Left ventricle myocardium superior (tissue), 1 donor: Measurements from ENCODE around the gene CDA. TPM values are rescaled to one million over a fixed set of nuclear protein-coding genes. Genes with fewer than 3 reads are reported as not detected.

ENCODE experiments used
- ATAC-seq: fragments of 200-7000 bp; cut with Tn5 transposase; one replicate; pipeline ENCODE4 v1.9.1; 2020; ENCODE audit warnings: mild to moderate bottlenecking, moderate library complexity
- DNase-seq: peaks from one replicate; pipeline ENCODE4 v3.0.0-alpha.2; 2020
- intact Hi-C: fragments of 100-400 bp; cut with micrococcal nuclease; formaldehyde crosslinking; loops from one replicate; pipeline ENCODE4 v1.11.0; 2022
- total RNA-seq: library from RNA; stranded (reverse); fragmentation: NEBNext Ultra II Directional; extraction: Animal tissue kit (Norgen Biotek cat#: 25700); gene quantifications from one replicate; pipeline ENCODE4 v1.2.1, GENCODE V29; 2021
- donor health status: DM: no; HTN: yes; CAD: no; lungs with severe emphysema.

Gene CDA
- total RNA-seq, 1 donor from 2014 or later, result 2.9 TPM

DNA sequence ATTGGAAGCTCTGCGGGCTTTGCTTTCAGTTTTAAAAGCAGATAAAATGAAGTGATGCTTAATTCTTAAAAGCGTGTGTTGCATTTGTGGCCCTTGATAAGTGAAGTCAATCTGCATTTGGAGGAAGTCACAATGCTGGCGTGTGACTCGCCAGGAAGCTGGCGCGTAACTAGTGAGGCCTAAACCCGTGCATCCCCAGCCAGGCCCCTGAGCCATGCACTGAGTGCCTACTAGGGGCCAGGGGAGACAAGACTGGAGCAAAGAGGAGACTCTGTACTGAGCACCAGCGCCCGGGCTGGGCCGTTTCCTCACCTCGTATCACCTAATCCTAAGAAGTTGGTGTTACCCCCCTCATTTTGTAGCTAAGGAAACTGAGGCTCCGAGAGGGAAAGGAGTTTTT is 76.8 kb downstream of the CDA start:
- no peak for DNase-seq
- intact Hi-C loops, result no loop called here

DNA sequence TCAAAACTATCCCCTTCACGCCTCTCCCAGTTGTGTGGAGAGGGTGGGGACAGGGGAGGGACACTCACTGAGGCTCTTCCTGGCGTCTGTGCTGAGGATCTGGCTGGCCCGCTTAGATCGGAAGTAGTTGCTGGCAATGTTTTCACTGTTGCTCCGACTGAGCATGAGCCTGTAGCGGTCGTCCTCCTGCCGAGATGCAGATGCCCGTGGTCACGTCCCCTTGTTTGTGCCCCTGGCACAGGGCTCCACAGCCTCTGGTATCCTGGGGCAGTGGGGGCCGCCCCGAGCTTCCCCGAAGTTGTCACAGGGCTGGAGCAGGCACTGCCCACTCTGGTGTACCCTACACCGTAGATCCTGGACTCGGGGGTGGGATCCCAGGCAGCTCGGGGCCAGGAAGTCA is 77.2 kb downstream of the CDA start:
- intact Hi-C loops, result no loop called here
- ATAC-seq (no peak), DNase-seq (no peak)

More for the DNA sequence above, 76.8 kb downstream of the CDA start:
- ATAC-seq, result no peak

DNA sequence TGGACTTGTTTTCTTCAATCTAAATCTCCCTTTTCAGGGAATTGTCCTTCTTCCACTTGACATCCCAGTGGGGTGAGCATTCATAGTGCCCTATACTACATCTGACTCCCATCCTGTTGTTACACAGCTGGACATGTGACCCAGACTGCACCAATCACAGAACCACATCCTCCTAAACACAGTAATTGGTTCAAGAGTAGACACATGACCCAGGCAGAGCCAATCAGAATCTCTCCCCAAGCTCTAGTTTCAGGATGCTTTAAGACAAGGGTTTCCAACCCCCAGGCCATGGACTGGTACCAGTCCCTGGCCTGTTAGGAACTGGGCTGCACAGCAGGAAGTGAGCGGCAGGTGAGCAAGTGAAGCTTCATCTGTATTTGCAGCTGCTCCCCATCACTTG is 77.9 kb downstream of the CDA start:
- DNase-seq (no peak), ATAC-seq (no peak)
- intact Hi-C loops, result no loop called here

Other genes starting within 250 kb of the CDA start
- 9.9 TPM for gene CAMK2N1, start 102.9 kb upstream of the CDA start, total RNA-seq
- 45.0 TPM for gene MUL1, start 80.9 kb upstream of the CDA start, total RNA-seq
- 2.5 TPM for gene FAM43B, start 36.5 kb upstream of the CDA start, total RNA-seq
- gene PINK1, start 44.4 kb downstream of the CDA start, total RNA-seq, result 261 TPM
- gene DDOST, start 72.3 kb downstream of the CDA start, total RNA-seq, result 135 TPM
- gene KIF17, start 128.9 kb downstream of the CDA start, total RNA-seq, result 3.5 TPM
- gene SH2D5, start 143.6 kb downstream of the CDA start, total RNA-seq, result not detected
- gene HP1BP3, start 198.2 kb downstream of the CDA start, total RNA-seq, result 121 TPM